ENCODE data around the gene CD79A. TPM values are rescaled to one million over a fixed set of nuclear protein-coding genes. Genes with fewer than 3 reads are reported as not detected.

The CD79A gene
- total and polyA plus RNA-seq, 11 donors, result 0.37 to 0.88 (median 0.48) TPM; not detected in 7

- intact Hi-C loops (cut with DNase I), result loop anchor here in 1 of 10 donors (5.0 kb wide), 1 partner anchor 41 kb away; no protein-coding TSS in a partner anchor
- Histone ChIP-seq H3K36me3 (no peaks in the 10 kb centered on the region), H3K27ac (no peak within 1 kb of the TSS), H3K9me3 (no peaks in the 10 kb centered on the region), H3K4me3 (peak within 1 kb of the TSS; percentile 18 to 57 (median 46)), H3K4me1 (peaks cover 0 to 23% (median 15%) of the 10 kb centered on the region in 12 donors), H3K27me3 (peaks cover 61 to 97% (median 93%) of the 10 kb centered on the region in 9 donors)
- no peak for DNase-seq
- ATAC-seq, result peak in 1 of 4 donors; percentile 14
- TF ChIP-seq POLR2A (IDR thresholded peaks at IDR 0.05), result no peak
- TF ChIP-seq CTCF (IDR thresholded peaks at IDR 0.05), result peak in 1 of 12 donors; percentile 3
- 0 to 1% (median 0%) methylated on average over 49 of the region's 49 CpGs for whole genome bisulfite sequencing, 4 donors
Measured at GRCh38 chr19:41928221-41928683, 51.2 kb downstream of the CD79A start, which contains the start of gene ERFL. Gene ERFL (minus strand): TSS chr19:41928449. CDS start chr19:41912919, 15,530 bp downstream.

- DNase-seq (no peak), ATAC-seq (peak in 1 of 4 donors; percentile 25)
- no peaks in the 10 kb centered on the region for H3K9me3 ChIP-seq
- WGBS, 4 donors, result 3 to 7% (median 4%) methylated on average over 17 to 29 of the region's 29 CpGs
- peak overlapping the region; percentile 18 to 57 (median 46) for H3K4me3 ChIP-seq
- peaks cover 0 to 23% (median 15%) of the 10 kb centered on the region in 12 donors for H3K4me1 ChIP-seq
- H3K36me3 ChIP-seq, result no peaks in the 10 kb centered on the region
- H3K27ac ChIP-seq, result no peak overlapping the region
- H3K27me3 ChIP-seq, result peaks cover 64 to 100% (median 97%) of the 10 kb centered on the region in 9 donors
- TF ChIP-seq POLR2A (IDR thresholded peaks at IDR 0.05) (no peak), CTCF (IDR thresholded peaks at IDR 0.05) (no peak)
- intact Hi-C loops (cut with DNase I), result loop anchor here in 2 of 10 donors (1.0 to 5.0 kb wide), 2 partner anchors 42 to 45 kb away; no protein-coding TSS in a partner anchor
Measured at GRCh38 chr19:41928754-41929535, 51.9 kb downstream of the CD79A start.

- Histone ChIP-seq H3K36me3 (no peaks in the 10 kb centered on the region), H3K27ac (no peak overlapping the region), H3K27me3 (peaks cover 64 to 99% (median 90%) of the 10 kb centered on the region in 9 donors), H3K4me3 (no peak overlapping the region), H3K4me1 (peaks cover 0 to 23% (median 15%) of the 10 kb centered on the region in 12 donors), H3K9me3 (no peaks in the 10 kb centered on the region)
- DNase-seq (no peak), ATAC-seq (no peak)
- WGBS, 4 donors, result 19 to 21% (median 20%) methylated on average over 14 of the region's 14 CpGs
- intact Hi-C loops (cut with DNase I), result loop anchor here in 8 of 10 donors (1.0 to 5.0 kb wide), 5 partner anchors 42 to 57 kb away; partner anchors contain the start of genes ARHGEF1 (in 1 of the 8) and CD79A (in 1 of the 8)
- TF ChIP-seq POLR2A (IDR thresholded peaks at IDR 0.05) (no peak), CTCF (IDR thresholded peaks at IDR 0.05) (no peak)
Measured at GRCh38 chr19:41929536-41930071, 52.5 kb downstream of the CD79A start.

- peaks cover 59 to 99% (median 89%) of the 10 kb centered on the region in 9 donors for H3K27me3 ChIP-seq
- DNase-seq, result no peak
- H3K9me3 ChIP-seq, result no peaks in the 10 kb centered on the region
- H3K4me1 ChIP-seq, result peaks cover 0 to 23% (median 15%) of the 10 kb centered on the region in 12 donors
- ATAC-seq, result no peak
- TF ChIP-seq POLR2A (IDR thresholded peaks at IDR 0.05) (no peak), CTCF (IDR thresholded peaks at IDR 0.05) (no peak)
- 11 to 21% (median 16%) methylated on average over 7 of the region's 7 CpGs for WGBS, 4 donors
- intact Hi-C loops (cut with DNase I), result loop anchor here in 6 of 10 donors (5.0 kb wide), 4 partner anchors 43 to 58 kb away; partner anchors contain the start of genes ARHGEF1 (in 1 of the 6) and CD79A (in 1 of the 6)
- no peak overlapping the region for H3K27ac ChIP-seq
- no peaks in the 10 kb centered on the region for H3K36me3 ChIP-seq
- no peak overlapping the region for H3K4me3 ChIP-seq
Measured at GRCh38 chr19:41930322-41930722, 53.2 kb downstream of the CD79A start.

Data from heart left ventricle (tissue), 16 donors.